SU-DHL-6 (cell line): Measurements from ENCODE around the gene SATB2.

ENCODE experiments used
- EZH2phosphoT487 ChIP-seq: fragments of 200-600 bp; sonication (generic), shearing (Covaris generic); conservative IDR thresholded peaks from 2 replicates; pipeline ENCODE4 v1.6.1; 2018; ENCODE audit warnings: mild to moderate bottlenecking, antibody characterized with exemption, low read length, moderate library complexity, mixed read lengths
- TF ChIP-seq, protein P1 (sequence below): fragments of 200-600 bp; sonication (generic); IDR thresholded peaks from one replicate; pipeline ENCODE4 v1.5.1; 2017; ENCODE audit warnings: antibody characterized with exemption, mild to moderate bottlenecking, low read length, moderate library complexity; ENCODE audit not compliant: insufficient read depth, poor library complexity, severe bottlenecking

DNA sequence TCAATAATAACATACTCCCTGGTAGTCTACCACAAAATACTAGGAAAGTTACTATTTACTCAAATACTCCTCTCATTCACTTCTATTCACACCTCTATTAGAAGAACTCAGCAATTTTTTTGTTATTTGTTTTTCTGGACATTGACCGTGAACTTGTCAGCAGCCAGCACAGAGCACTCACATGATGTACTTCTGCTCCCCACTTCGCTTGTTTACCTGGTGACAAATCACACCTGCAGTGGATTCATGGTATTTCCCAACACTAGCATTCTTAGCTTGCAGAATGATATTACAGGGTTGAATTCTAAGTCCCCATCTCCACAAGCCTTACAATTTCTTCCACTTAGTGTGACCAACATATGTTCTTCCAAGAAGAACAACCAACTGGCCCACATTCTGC lies 238.2 kb downstream of the SATB2 start:
- TF ChIP-seq, protein P1, sequence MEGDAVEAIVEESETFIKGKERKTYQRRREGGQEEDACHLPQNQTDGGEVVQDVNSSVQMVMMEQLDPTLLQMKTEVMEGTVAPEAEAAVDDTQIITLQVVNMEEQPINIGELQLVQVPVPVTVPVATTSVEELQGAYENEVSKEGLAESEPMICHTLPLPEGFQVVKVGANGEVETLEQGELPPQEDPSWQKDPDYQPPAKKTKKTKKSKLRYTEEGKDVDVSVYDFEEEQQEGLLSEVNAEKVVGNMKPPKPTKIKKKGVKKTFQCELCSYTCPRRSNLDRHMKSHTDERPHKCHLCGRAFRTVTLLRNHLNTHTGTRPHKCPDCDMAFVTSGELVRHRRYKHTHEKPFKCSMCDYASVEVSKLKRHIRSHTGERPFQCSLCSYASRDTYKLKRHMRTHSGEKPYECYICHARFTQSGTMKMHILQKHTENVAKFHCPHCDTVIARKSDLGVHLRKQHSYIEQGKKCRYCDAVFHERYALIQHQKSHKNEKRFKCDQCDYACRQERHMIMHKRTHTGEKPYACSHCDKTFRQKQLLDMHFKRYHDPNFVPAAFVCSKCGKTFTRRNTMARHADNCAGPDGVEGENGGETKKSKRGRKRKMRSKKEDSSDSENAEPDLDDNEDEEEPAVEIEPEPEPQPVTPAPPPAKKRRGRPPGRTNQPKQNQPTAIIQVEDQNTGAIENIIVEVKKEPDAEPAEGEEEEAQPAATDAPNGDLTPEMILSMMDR = no peak
- TF ChIP-seq EZH2phosphoT487 = no peak
